GM15510 (cell line): ENCODE results near the gene WWOX.

ENCODE experiments used
- POLR2A ChIP-seq: IDR thresholded peaks from 3 replicates; pipeline ENCODE4 v1.6.1; 2011; ENCODE audit warnings: borderline replicate concordance; ENCODE audit not compliant: insufficient read length; ENCODE audit errors: extremely low read depth

Gene WWOX

DNA sequence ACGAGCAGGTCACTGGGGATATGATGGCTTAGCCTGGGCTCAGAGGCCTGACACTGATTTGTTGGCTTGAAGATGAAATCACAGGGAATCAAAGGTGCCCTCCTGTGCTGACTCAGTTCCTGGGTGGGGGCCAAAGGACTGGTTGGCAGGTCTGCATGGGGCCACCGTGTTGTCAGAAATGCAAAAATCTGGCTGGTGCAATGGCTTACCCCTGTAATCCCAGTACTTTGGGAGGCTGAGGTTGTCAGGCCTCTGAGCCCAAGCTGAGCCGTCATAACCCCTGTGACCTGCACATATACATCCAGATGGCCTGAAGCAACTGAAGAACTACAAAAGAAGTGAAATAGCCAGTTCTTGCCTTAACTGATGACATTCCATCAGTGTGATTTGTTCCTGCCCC lies 314.2 kb downstream of the WWOX start:
- no peak for TF ChIP-seq POLR2A

DNA sequence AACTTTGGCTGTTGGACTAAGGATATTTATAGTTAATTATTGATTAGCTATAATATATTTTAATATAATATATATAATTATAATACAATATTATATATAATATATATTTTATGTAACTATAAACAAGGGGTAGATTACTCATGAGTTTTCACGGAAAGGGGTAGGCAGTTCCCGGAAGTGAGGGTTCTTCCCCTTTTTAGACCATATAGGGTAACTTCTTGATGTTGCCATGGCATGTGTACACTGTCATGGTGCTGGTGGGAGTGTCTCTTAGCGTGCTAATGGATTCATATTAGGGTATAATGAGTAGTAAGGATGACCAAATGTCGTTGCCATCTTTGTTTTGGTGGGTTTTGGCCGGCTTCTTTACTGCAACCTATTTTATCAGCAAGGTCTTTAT lies 315.6 kb downstream of the WWOX start:
- no peak for TF ChIP-seq POLR2A

DNA sequence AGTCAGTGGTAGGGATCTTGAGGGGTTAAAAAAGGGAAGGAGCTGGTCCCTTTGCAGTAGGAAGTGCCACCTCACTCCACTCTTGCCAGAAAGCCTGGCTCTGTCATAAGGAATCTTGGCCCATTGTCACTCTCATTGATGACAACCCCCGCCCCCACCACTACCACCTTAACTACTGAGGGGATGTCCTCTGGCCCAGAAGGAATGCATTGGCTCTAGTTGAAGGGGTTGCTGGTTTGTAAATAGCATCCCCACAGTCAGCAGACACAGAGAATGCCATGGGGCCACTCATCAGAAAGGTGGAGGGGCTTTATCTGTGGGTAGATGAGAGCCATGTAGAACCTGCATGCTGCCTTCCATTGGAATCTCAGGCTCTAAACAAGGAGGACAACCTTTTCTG lies 316.2 kb downstream of the WWOX start:
- TF ChIP-seq POLR2A, result no peak

DNA sequence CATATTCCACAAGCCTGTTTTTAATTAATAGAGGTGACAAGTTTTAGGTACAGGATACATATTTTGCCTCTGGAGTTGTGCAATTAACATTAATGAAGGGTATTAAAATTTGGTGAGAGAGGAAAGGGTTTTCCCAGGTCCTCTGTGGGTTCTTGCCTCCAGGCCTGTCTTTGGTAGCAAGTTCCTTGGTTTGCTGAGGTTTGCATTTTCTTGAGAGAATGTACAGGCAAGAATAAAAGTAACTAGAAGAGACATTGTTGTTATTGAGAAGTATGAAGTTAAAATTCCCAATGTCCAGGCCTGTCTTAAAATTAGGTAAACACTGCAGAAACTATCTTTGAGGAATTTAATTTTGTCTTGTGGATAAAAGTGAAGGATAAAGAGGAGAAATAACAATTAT lies 316.9 kb downstream of the WWOX start:
- TF ChIP-seq POLR2A, result no peak

DNA sequence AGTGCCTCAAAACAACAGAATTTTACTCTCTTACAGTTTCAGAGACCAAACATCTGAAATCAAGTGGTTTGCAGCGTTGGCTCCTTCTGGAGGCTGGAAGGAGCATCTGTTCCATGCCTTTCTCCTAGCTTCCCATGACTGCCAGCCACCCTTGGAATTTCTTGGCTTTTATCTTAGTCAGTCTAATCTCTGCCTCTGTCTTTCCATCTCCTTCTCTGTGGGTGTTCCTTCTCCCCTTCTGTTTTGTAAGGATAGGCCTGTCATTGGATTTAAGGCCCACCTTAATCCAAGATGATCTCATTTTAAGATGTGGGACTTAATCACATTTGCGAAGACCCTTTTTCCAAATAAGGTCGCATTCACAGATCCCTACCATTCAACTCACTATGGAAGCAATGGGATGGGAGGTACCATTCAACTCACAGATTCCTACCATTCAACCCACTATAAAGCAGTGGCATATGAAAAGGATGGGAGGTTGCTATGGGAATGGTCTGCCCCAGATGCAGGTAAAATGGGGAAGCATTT lies 321.8 kb downstream of the WWOX start:
- TF ChIP-seq POLR2A, result no peak

DNA sequence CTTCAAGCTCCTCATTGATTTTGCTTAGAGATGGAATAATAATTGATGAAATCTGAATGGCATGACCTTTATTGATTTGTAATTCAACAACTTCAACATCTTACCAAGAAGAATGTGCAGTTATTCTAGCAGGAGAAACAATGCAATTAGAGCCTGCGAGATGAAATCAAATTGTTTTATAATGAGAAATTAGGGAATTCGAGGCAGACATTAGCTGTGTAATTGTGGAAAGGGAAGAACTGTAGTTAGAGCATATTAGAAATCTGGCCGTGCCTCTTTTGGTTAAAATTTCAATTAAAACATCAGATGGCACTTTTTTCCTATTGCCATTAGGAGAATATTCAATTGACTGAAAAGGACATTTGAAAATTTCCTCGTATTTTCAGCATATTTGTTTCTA lies 325.8 kb downstream of the WWOX start:
- TF ChIP-seq POLR2A, result no peak

DNA sequence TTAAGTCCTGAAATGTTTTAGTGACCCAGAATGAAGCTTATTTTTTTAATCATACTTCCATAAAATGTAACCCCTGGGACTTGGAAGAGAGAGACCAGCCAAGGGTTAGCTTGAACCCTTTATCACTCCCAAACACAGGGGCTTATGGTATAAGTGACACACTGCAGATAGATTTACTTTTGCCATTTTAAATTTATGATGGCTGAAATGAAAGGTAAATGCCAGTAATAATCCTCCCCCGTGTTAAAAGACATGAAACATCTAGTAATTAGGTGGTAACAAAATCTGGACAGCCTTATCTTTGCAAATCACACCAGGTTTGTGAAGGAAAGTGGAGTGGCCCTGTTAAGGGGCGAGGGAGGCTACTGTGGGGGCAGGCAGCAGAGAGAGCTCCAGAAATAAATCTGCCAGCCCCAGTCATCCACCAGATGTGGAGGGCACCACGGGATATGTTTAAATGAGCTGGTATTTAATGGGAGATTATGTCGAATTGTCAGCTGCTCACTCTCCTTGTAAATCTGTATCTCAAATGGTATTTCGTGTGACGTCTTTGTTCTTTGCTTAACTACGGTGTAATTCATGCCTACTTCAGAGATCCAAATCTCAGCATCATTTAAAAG lies 326.5 kb downstream of the WWOX start:
- TF ChIP-seq POLR2A, result no peak

DNA sequence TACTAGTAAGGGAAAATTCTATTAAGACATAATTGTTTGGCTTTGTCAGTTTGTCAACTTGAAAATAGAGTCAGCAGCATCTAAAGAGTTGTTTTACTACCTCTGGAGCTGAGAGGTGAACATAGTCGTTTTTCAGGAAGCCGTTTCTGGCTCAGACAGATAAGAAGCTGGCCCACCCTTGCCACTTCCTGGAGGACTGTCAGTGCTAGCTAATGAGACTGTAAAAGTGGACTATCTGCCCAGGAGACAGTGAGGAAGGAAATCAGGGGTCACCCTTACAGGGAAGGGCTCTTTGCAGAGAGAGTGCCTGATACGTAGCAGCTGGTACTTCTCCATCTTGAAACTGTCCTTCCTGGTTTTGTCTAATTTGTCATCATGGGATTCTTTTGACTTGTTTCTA lies 328.7 kb downstream of the WWOX start:
- TF ChIP-seq POLR2A, result no peak

DNA sequence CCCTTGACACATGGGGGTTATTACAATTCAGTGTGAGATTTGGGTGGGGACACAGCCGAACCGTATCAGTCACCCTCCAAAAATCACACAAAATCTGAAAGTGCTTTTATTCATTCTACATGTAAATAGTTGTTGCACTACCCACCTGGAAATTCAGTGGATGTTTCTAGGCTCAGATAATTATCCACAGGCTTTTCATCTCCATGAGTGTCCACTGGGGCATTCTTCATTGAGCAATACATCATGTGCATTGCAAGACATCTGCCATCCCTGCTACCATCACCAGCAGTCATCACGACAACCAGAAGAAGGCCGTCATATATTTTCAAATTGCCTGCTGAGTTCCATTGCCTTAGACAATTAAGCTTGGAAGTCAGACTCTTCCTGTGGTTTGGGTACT lies 330.8 kb downstream of the WWOX start:
- TF ChIP-seq POLR2A, result no peak

DNA sequence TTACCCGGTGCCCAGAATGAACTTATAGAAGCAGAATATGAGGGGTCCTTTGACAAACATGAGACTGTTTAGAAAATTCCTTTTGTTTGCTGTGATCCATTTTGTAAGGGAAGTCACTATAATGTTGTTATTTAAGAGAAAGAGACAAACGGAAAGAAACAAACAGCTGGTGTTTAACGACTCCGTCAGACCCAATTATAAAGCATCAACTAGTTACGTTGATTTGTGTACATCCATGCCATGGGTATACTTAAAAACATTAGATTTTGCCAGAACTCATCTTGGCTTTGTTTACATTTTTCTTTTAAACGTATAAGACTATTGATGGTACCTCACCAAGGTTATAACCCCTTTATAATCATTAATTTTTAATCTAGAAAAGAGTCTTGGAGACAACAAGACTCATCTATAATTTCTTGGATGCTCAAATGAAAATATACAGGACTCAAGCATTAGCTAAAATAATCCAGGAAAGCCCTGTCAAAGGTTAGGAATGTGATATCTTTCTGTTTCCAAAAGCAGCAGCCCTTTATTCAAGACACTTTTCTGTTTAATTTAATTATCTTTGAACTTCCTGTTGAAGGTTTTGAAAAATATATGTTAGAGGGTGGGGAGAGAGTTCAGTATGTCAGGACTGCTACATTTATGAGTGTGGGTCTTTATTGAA lies 331.7 kb downstream of the WWOX start:
- no peak for TF ChIP-seq POLR2A

DNA sequence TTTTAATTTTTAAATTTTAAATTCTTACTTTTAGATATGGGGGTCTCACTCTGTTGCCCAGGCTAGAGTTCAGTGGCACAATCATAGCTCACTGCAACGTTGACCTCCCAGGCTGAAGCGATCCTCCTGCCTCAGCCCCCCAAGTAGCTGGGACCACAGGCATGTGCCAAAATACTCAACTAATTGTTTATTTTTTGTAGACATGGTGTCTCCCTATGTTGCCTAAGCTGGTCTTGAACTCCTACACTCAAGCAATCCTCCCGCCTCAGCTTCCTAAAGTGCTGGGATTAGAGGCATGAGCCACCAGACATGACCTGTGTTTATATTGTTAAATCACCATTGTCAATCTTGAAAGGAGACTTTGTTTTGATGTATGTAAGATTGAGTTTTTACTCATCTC lies 332.2 kb downstream of the WWOX start:
- no peak for TF ChIP-seq POLR2A

DNA sequence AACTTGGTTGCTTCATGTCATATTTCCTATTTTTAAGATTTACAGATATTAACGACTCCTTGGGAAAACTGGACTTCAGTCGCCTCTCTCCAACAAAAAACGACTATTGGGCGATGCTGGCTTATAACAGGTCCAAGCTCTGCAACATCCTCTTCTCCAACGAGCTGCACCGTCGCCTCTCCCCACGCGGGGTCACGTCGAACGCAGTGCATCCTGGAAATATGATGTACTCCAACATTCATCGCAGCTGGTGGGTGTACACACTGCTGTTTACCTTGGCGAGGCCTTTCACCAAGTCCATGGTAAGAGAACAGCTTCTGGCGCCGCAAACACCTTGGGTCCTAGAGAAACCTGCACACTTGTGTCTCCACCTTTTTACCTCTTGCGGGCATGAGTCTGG lies 333.0 kb downstream of the WWOX start:
- no peak for TF ChIP-seq POLR2A

DNA sequence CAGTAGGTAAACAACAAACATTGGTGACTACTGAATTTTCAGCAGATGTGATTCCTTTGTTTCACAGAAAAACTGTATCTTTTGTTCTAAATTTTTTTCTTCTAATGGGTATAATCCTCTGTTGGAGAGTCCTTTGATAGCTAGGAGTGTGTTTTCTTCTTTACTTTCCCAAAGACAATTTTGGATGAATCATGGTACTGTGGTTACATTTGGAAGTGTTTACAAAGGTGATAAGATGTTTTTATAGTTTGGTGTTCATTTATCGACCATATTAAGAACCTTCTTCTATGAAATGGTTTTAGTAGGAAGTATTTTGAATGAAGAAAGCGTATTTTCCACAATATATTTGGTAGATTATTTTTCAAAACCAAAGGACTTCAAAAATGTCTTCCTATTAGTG lies 333.7 kb downstream of the WWOX start:
- TF ChIP-seq POLR2A, result no peak

DNA sequence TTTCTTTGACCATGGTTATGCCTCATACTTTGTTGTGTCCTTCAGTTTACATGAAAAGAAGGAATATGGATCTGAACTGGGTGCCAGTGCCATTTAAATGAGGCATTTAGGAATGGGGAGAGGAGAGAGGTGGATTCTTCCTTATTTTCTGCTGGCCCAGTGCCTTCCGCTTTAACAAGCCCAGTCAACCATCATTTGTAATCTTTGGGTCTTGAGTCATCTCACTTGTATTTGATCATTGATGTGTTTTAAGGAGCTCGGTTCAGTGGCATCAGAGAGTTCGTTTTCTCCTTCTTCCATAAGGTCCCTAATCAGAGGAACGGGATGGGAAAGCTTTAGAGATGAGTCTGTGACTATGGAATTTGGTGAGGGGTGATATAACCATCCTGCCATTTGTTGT lies 334.9 kb downstream of the WWOX start:
- TF ChIP-seq POLR2A, result no peak

DNA sequence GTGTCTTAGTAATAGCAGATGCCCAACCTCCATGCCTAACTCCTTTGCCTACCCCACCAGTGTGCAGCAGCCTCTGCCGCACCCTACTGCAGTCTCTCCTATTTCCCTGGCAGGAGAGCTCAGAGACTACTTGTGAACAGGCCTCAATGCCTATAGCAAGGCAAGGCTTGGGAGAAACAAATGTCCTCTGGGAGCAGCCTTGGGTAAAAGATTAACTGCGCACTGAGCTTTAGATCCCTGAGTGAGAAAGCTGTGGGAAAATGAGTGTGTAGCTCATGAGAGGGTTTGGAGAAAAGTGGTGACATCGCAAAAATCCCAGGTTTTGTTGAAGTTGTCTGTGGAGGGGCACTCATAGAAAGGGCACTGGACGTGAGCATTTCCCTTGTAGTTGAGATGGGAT lies 335.8 kb downstream of the WWOX start:
- no peak for TF ChIP-seq POLR2A

DNA sequence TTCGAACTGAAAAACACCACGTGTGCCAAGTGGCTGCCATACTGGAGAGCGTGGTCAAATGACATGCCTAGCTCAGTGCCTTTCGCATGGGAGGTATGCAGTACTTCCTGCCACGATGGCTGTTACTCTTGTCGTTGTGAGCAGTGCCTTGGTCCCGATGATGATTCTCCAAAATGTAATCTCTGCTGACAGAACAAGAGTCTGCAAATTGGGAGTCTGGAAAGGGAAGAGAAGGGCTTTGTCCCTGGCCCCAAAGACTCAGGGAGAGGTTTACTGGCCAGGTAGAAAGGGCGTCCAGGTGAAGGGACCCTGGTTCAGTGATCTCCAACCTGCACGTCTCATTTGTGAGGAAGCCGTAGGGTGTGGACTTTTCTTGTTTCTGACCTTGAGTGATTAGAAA lies 336.6 kb downstream of the WWOX start:
- TF ChIP-seq POLR2A, result no peak
